Measurements from ENCODE around the gene DCTN5.

Gene DCTN5

DNA sequence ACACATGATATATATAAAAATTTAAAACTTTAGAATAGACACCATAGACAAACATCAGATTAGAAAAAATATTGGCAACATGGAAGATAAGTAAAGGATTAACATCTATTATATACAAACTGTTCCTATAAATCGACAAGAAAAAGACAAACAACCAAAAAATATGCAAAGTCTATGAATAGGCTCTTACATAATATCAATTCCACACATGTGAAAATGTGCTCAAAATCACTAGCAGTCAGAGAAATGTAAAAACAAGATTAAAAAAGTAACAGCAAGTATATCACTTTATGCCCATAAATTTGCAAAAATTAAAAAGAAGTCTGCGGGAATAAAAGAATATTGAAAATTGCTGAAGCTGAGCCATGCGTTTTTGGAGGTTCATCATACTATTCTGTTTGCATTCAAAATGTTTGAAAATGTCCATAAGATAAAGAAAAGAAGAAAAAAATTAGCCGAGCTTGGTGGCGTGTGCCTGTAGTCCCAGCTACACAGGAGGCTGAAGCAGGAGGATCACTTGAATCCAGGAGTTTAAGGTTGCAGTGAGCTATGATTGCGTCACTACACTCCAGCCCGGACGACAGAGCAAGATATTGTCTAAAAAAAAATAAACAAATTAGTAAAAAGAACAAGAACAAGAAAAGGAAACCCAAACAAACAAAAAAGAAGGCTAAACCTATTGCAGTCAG lies 83.0 kb downstream of the DCTN5 start:
- in situ Hi-C loops (cut with MboI; ENCODE audit: low sequenced_read_pairs, unreplicated experiment), result no loop called here
- TF ChIP-seq, protein P1, sequence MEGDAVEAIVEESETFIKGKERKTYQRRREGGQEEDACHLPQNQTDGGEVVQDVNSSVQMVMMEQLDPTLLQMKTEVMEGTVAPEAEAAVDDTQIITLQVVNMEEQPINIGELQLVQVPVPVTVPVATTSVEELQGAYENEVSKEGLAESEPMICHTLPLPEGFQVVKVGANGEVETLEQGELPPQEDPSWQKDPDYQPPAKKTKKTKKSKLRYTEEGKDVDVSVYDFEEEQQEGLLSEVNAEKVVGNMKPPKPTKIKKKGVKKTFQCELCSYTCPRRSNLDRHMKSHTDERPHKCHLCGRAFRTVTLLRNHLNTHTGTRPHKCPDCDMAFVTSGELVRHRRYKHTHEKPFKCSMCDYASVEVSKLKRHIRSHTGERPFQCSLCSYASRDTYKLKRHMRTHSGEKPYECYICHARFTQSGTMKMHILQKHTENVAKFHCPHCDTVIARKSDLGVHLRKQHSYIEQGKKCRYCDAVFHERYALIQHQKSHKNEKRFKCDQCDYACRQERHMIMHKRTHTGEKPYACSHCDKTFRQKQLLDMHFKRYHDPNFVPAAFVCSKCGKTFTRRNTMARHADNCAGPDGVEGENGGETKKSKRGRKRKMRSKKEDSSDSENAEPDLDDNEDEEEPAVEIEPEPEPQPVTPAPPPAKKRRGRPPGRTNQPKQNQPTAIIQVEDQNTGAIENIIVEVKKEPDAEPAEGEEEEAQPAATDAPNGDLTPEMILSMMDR (IDR thresholded peaks at IDR 0.05; ENCODE audit: borderline replicate concordance, control extremely low read depth, extremely low read depth, insufficient read depth, missing control alignments), result no peak

DNA sequence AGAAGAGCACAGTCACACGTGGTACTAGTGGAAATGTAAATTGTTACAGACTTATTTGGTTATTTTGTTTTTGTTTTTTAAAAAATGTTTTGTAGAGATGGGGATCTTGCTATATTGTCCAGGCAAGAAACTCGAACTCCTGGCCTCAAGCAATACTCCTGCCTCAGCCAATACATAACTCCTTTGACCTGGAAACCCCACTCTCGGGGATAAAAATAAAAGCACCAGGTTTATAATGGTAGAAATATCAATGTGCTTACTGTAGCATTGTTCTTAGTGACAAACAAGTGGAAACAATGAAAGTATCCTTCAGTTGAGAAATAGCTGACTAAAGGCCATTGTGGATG lies 83.5 kb downstream of the DCTN5 start:
- in situ Hi-C loops (cut with MboI; ENCODE audit: low sequenced_read_pairs, unreplicated experiment), result no loop called here
- DNase-seq (ENCODE audit: low spot score), result no peak
- TF ChIP-seq, protein P1 (IDR thresholded peaks at IDR 0.05; ENCODE audit: borderline replicate concordance, control extremely low read depth, extremely low read depth, insufficient read depth, missing control alignments), result no peak

More for the DNA sequence above, 83.0 kb downstream of the DCTN5 start:
- DNase-seq (ENCODE audit: low spot score), result no peak

DNA sequence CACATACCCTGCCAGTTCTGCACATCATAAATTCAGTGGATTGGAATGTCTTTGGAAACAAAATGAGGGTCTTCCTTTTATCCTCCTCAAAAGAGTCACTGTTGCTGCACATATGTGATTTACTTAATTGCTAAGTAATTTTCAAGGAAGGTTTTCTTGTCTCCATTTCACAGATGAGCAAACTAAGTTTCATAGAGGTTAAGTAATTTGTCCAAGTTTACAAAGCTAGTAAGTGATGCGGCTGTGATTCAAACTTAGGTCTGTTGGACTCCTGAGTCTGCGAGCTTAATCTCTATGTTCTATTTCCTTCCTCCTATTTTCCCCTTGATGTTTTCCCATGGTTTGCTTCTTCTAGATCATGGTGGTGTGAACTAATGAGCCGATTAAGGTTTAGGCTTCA lies 85.4 kb downstream of the DCTN5 start:
- TF ChIP-seq, protein P1 (IDR thresholded peaks at IDR 0.05; ENCODE audit: borderline replicate concordance, control extremely low read depth, extremely low read depth, insufficient read depth, missing control alignments), result no peak
- no peak for DNase-seq (ENCODE audit: low spot score)
- in situ Hi-C loops (cut with MboI; ENCODE audit: low sequenced_read_pairs, unreplicated experiment), result no loop called here

Data from GM13976 (cell line).